Sigmoid colon (tissue), 4 donors: ENCODE results near the gene SRGN.

Source experiments
- POLR2AphosphoS5 ChIP-seq, 4 donors: sonication (generic); formaldehyde crosslinking; IDR thresholded peaks; one replicate each; pipeline ENCODE4 v1.6.1; 2017; ENCODE audit warnings: antibody characterized with exemption in 4 of 4
- TF ChIP-seq, protein P1 (sequence below), 4 experiments: fragments of 450-650 bp in 3 of 4; fragments of 200-600 bp in 1 of 4; IDR thresholded peaks; one replicate each; pipeline ENCODE4 v1.5.1; 2016 to 2019; ENCODE audit warnings: antibody characterized with exemption in 4 of 4, mild to moderate bottlenecking in 3 of 4, moderate library complexity in 2 of 4

GRCh38 chr10:69125554-69125953 lies 37.7 kb downstream of the SRGN start:
- TF ChIP-seq, protein P1, sequence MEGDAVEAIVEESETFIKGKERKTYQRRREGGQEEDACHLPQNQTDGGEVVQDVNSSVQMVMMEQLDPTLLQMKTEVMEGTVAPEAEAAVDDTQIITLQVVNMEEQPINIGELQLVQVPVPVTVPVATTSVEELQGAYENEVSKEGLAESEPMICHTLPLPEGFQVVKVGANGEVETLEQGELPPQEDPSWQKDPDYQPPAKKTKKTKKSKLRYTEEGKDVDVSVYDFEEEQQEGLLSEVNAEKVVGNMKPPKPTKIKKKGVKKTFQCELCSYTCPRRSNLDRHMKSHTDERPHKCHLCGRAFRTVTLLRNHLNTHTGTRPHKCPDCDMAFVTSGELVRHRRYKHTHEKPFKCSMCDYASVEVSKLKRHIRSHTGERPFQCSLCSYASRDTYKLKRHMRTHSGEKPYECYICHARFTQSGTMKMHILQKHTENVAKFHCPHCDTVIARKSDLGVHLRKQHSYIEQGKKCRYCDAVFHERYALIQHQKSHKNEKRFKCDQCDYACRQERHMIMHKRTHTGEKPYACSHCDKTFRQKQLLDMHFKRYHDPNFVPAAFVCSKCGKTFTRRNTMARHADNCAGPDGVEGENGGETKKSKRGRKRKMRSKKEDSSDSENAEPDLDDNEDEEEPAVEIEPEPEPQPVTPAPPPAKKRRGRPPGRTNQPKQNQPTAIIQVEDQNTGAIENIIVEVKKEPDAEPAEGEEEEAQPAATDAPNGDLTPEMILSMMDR (IDR thresholded peaks at IDR 0.05): no peak
- TF ChIP-seq POLR2AphosphoS5 (IDR thresholded peaks at IDR 0.05): no peak
